Neuronal stem cell (in vitro differentiated cells): Measurements from ENCODE around the gene KRTAP19-3. TPM values are rescaled to one million over a fixed set of nuclear protein-coding genes. Genes with fewer than 3 reads are reported as not detected.
"Not testable (repeated sequence)": the region's sequence is repeated elsewhere in the genome, so short reads cannot be mapped to it uniquely, and the experiment has no call there.

Experiments used
- DNase-seq: peaks from one replicate; pipeline ENCODE4 v3.0.0-alpha.2; 2013; ENCODE audit warnings: low spot score
- H2AFZ ChIP-seq: one replicate; pipeline ENCODE4 v1.6.1; 2013; ENCODE audit warnings: mild to moderate bottlenecking, low read length, inconsistent platforms
- H2AK5ac ChIP-seq: 2 replicates; pipeline ENCODE4 v1.6.1; 2013; ENCODE audit warnings: low read depth, mild to moderate bottlenecking, inconsistent platforms, low read length, moderate library complexity, mixed read lengths
- H2BK120ac ChIP-seq: 2 replicates; pipeline ENCODE4 v1.6.1; 2013; ENCODE audit warnings: low read depth, mild to moderate bottlenecking, inconsistent platforms, low read length, moderate library complexity, mixed read lengths
- H2BK12ac ChIP-seq: one replicate; pipeline ENCODE4 v1.6.1; 2013; ENCODE audit warnings: low read length, inconsistent platforms
- H2BK15ac ChIP-seq: 2 replicates; pipeline ENCODE4 v1.6.1; 2013; ENCODE audit warnings: mild to moderate bottlenecking, low read length, inconsistent platforms, mixed read lengths
- H2BK5ac ChIP-seq: one replicate; pipeline ENCODE4 v1.6.1; 2013; ENCODE audit warnings: inconsistent platforms, mild to moderate bottlenecking, low read length, moderate library complexity
- H3K14ac ChIP-seq: one replicate; pipeline ENCODE4 v1.6.1; 2013; ENCODE audit warnings: low read length, inconsistent platforms
- H3K18ac ChIP-seq: 2 replicates; pipeline ENCODE4 v1.6.1; 2013; ENCODE audit warnings: low read length, inconsistent platforms
- H3K23ac ChIP-seq: 2 replicates; pipeline ENCODE4 v1.6.1; 2013; ENCODE audit warnings: low read depth, mild to moderate bottlenecking, mixed read lengths, low read length, inconsistent platforms; ENCODE audit not compliant: poor library complexity
- H3K27ac ChIP-seq: replicated peaks from 3 replicates; pipeline ENCODE4 v1.5.1; 2013; ENCODE audit warnings: low read length, inconsistent platforms
- H3K27me3 ChIP-seq, 3 experiments: 2 replicates each; pipeline ENCODE4 v1.6.1; 2013; ENCODE audit warnings: low read length in 3 of 3, mild to moderate bottlenecking in 2 of 3, inconsistent platforms in 1 of 3, low read depth in 1 of 3, mixed read lengths in 1 of 3, moderate library complexity in 1 of 3; ENCODE audit not compliant: control insufficient read depth in 3 of 3, insufficient read depth in 3 of 3
- H3K36me3 ChIP-seq, 2 donors: replicated peaks in 1 of 2; 2 replicates each; pipeline ENCODE4 v1.6.1; 2013; ENCODE audit warnings: low read length in 2 of 2; ENCODE audit not compliant: control insufficient read depth in 2 of 2, insufficient read depth in 2 of 2
- H3K4ac ChIP-seq: 2 replicates; pipeline ENCODE4 v1.6.1; 2013; ENCODE audit warnings: inconsistent platforms, mild to moderate bottlenecking, low read length, moderate library complexity
- H3K4me1 ChIP-seq, 2 donors: 1 replicate in 1 of 2; 2 replicates in 1 of 2; pipeline ENCODE4 v1.6.1; 2013; ENCODE audit warnings: low read length in 2 of 2, low read depth in 1 of 2; ENCODE audit not compliant: control insufficient read depth in 2 of 2, insufficient read depth in 1 of 2
- H3K4me2 ChIP-seq: one replicate; pipeline ENCODE4 v1.6.1; 2013; ENCODE audit warnings: mild to moderate bottlenecking, low read length, inconsistent platforms; ENCODE audit not compliant: insufficient read depth, poor library complexity, severe bottlenecking
- H3K4me3 ChIP-seq, 2 donors: 2 replicates each; pipeline ENCODE4 v1.5.1; 2013; ENCODE audit warnings: low read length in 2 of 2, mild to moderate bottlenecking in 2 of 2, inconsistent platforms in 1 of 2, moderate library complexity in 1 of 2
- H3K79me1 ChIP-seq: one replicate; pipeline ENCODE4 v1.6.1; 2013; ENCODE audit warnings: low read depth, mild to moderate bottlenecking, inconsistent platforms, low read length, moderate library complexity
- H3K9ac ChIP-seq: one replicate; pipeline ENCODE4 v1.6.1; 2013; ENCODE audit warnings: mild to moderate bottlenecking, low read depth, low read length, inconsistent platforms; ENCODE audit not compliant: poor library complexity
- H3K9me3 ChIP-seq, 2 donors: replicated peaks in 1 of 2; 2 replicates each; pipeline versions ENCODE3 to v1.6.1; 2013; ENCODE audit warnings: low read length in 2 of 2, mild to moderate bottlenecking in 2 of 2, inconsistent platforms in 1 of 2, low read depth in 1 of 2, mixed read lengths in 1 of 2, moderate library complexity in 1 of 2; ENCODE audit not compliant: control insufficient read depth in 2 of 2, insufficient read depth in 1 of 2
- H4K8ac ChIP-seq: one replicate; pipeline ENCODE4 v1.6.1; 2013; ENCODE audit warnings: low read depth, mild to moderate bottlenecking, inconsistent platforms, low read length, moderate library complexity
- H4K91ac ChIP-seq: one replicate; pipeline ENCODE4 v1.6.1; 2013; ENCODE audit warnings: low read length, low read depth, mild to moderate bottlenecking, inconsistent platforms; ENCODE audit not compliant: poor library complexity
- WGBS, 2 donors: extraction: QIAGEN DNeasy Blood & Tissue Kit; methylation state at CpG; one replicate each; pipeline ENCODE4 v1.1.7; 2013; ENCODE audit warnings: missing lambda C conversion rate in 2 of 2, mixed read lengths in 1 of 2; ENCODE audit not compliant: insufficient read length in 2 of 2, insufficient replicate concordance in 1 of 2; ENCODE audit errors: extremely low coverage in 2 of 2; 5-methylcytosine and 5-hydroxymethylcytosine counted together
- polyA plus RNA-seq, 2 experiments: library from polyadenylated mRNA; stranded (reverse); fragments of 200-250 nt; gene quantifications; one replicate each; pipeline ENCODE4 v1.2.3, GENCODE V29; 2013

The KRTAP19-3 gene
- polyA plus RNA-seq (2013, experiment 1 of 2): not detected
- not detected for polyA plus RNA-seq (2013, experiment 2 of 2)

DNA sequence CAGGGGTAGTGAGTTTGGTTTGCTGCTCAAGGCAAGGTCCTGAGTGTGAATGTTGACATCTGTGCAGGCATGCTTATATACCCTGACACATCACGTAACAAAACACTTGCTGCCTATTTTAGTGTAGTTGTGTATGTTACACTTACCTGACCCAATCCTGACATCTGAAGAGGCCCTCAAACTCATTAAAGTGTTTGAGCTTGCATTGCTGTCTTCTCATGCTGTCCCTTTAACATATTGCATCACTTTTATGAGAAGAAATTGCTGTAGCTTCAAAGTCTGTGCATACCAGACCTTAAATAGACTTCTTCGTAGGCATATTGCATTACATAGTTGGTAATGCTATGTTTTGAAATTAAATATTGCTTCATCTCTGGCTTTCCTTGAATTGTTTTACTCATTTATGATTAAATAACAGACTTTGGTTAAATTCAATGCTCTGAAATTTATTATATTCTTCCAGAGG is at the start of gene KRTAP19-3:
Gene KRTAP19-3 (minus strand): TSS at position 51 of the 466 bp plus-strand sequence. CDS start 56 bp downstream, outside the sequence.
- H3K18ac ChIP-seq: no peak within 1 kb of the TSS
- no peak within 1 kb of the TSS for H2BK12ac ChIP-seq
- no peak within 1 kb of the TSS for H3K9ac ChIP-seq
- no peaks in the 10 kb centered on the region for H3K27me3 ChIP-seq
- no peak within 1 kb of the TSS for H3K4me2 ChIP-seq
- H3K4ac ChIP-seq: no peak within 1 kb of the TSS
- no peak within 1 kb of the TSS for H3K4me3 ChIP-seq
- no peaks in the 10 kb centered on the region for H3K36me3 ChIP-seq
- no peak within 1 kb of the TSS for H3K14ac ChIP-seq
- no peaks in the 10 kb centered on the region for H3K79me1 ChIP-seq
- no peak within 1 kb of the TSS for H2AFZ ChIP-seq
- H2BK15ac ChIP-seq: no peak within 1 kb of the TSS
- no peak within 1 kb of the TSS for H4K91ac ChIP-seq
- WGBS, 2 donors: no CpG with 5 or more reads among the region's 2 CpGs
- H3K27ac ChIP-seq: no peak within 1 kb of the TSS
- no peak within 1 kb of the TSS for H4K8ac ChIP-seq
- no peak within 1 kb of the TSS for H2BK5ac ChIP-seq
- H3K9me3 ChIP-seq: no peaks in the 10 kb centered on the region
- no peaks in the 10 kb centered on the region for H3K4me1 ChIP-seq
- H2AK5ac ChIP-seq: no peak within 1 kb of the TSS
- no peak within 1 kb of the TSS for H3K23ac ChIP-seq
- no peak within 1 kb of the TSS for H2BK120ac ChIP-seq
- no peak for DNase-seq

DNA sequence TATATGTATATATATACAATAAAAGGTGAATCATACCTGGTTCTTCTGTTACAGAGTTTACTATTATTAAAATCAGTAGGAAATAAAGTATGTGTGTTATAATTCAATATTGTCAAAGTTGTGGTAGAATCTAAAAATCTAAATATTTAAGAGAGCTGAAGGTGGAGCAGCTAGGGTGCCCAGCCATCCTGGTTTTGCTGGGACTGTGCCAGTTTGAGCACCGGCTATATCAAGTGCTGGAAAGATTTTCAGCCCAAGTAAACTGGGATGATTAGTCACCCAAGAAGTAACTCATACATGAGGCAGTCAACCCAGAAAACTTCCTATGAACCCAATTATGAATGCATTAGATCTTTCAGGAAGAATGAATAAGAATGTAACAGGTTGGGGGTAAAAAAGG is 27.1 kb upstream of the KRTAP19-3 start:
- no peak overlapping the region for H3K4me2 ChIP-seq
- H4K91ac ChIP-seq: no peak overlapping the region
- H2BK12ac ChIP-seq: no peak overlapping the region
- H2BK5ac ChIP-seq: no peak overlapping the region
- no peak overlapping the region for H3K18ac ChIP-seq
- WGBS, 2 donors: no CpG with 5 or more reads among the region's 1 CpG
- no peaks in the 10 kb centered on the region for H3K36me3 ChIP-seq
- H3K4ac ChIP-seq: no peak overlapping the region
- DNase-seq: no peak
- no peak overlapping the region for H3K14ac ChIP-seq
- no peaks in the 10 kb centered on the region for H3K9me3 ChIP-seq
- H4K8ac ChIP-seq: no peak overlapping the region
- no peak overlapping the region for H2BK120ac ChIP-seq
- H3K9ac ChIP-seq: no peak overlapping the region
- no peak overlapping the region for H3K4me3 ChIP-seq
- H3K4me1 ChIP-seq: no peaks in the 10 kb centered on the region
- no peak overlapping the region for H2AFZ ChIP-seq
- no peak overlapping the region for H2BK15ac ChIP-seq
- no peak overlapping the region for H3K23ac ChIP-seq
- H3K27ac ChIP-seq: no peak overlapping the region
- no peaks in the 10 kb centered on the region for H3K79me1 ChIP-seq
- no peak overlapping the region for H2AK5ac ChIP-seq
- no peaks in the 10 kb centered on the region for H3K27me3 ChIP-seq

DNA sequence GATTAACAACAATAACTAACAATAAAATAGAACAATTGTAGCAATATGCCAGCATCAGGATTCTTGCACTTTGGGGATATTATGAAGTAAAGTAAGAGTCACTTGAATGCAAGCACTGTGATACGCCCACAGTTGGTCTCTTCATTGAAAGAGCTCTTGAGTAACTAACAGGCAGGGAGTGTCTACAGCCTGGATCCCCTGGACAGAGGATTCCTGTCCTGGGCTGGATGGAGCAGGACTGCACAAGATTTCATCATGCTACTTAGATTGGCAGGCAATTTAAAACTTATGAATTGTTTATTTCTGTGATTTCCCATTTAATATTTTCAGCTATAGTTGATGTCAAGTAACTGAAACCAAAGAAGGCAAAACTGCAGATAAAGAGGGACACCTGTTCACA is 23.9 kb upstream of the KRTAP19-3 start:
- Histone ChIP-seq H3K27ac (no peak overlapping the region), H2BK15ac (no peak overlapping the region), H3K18ac (no peak overlapping the region), H3K23ac (no peak overlapping the region), H3K9ac (no peak overlapping the region), H3K4me2 (no peak overlapping the region), H3K79me1 (no peaks in the 10 kb centered on the region), H2AFZ (no peak overlapping the region), H2BK120ac (no peak overlapping the region), H3K4me1 (no peaks in the 10 kb centered on the region), H4K8ac (no peak overlapping the region), H2BK5ac (no peak overlapping the region), H3K27me3 (no peaks in the 10 kb centered on the region), H3K9me3 (no peaks in the 10 kb centered on the region), H3K14ac (no peak overlapping the region), H2BK12ac (no peak overlapping the region), H4K91ac (no peak overlapping the region), H2AK5ac (no peak overlapping the region), H3K4ac (no peak overlapping the region), H3K4me3 (no peak overlapping the region), H3K36me3 (no peaks in the 10 kb centered on the region)
- no peak for DNase-seq
- WGBS, 2 donors: no CpG with 5 or more reads among the region's 1 CpG

DNA sequence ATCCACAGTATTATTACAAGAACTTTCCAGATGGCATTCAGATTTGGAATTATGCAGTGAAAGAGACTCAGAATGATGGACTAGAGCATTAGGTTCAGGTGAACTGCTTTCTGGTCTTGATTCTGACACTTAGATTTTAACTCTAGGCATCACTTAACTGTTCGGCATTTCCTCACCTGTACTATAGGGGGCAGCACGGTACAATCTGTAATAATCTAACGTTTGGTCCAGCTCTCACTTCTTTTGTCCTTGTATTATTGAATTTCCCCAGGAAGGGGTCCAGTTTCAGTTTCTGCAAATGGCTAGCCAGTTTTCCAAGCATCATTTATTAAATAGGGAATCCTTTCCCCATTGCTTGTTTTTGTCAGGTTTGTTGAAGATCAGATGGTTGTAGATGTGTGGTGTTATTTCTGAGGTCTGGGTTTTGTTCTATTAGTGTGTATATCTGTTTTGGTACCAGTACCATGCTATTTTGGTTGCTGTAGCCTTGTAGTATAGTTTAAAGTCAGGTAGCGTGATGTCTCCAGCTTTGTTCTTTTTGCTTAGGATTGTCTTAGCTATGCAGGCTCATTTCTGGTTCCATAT is 13.9 kb upstream of the KRTAP19-3 start:
- peak; percentile 8 for DNase-seq
- not testable (repeated sequence) for H2AFZ ChIP-seq, H4K91ac ChIP-seq, H2BK15ac ChIP-seq, H3K4me1 ChIP-seq, H3K18ac ChIP-seq, H2BK12ac ChIP-seq, H2AK5ac ChIP-seq, H3K9me3 ChIP-seq, H3K4me3 ChIP-seq, H3K4ac ChIP-seq, H3K27me3 ChIP-seq, H3K79me1 ChIP-seq, H3K27ac ChIP-seq, H3K4me2 ChIP-seq, H3K36me3 ChIP-seq, H3K23ac ChIP-seq, H2BK5ac ChIP-seq, H3K14ac ChIP-seq, H3K9ac ChIP-seq, H2BK120ac ChIP-seq, H4K8ac ChIP-seq
- WGBS, 2 donors: no CpG with 5 or more reads among the region's 4 CpGs
